Activated naive CD4-positive, alpha-beta T cell treated with anti-CD3 and anti-CD28 coated beads for 36 hours (primary cell): ENCODE results near the gene TMEM250. TPM values are rescaled to one million over a fixed set of nuclear protein-coding genes. Genes with fewer than 3 reads are reported as not detected.
A peak's percentile ranks its signal among the peaks of the same experiment; 100 is the strongest.

ENCODE experiments used
- CTCF ChIA-PET: fragments of 350-600 bp; sonication (Branson Sonifier 250); formaldehyde crosslinking; loops from one replicate; lab custom pipeline; 2021; ENCODE audit warnings: antibody characterized with exemption; lab: Charles Lee
- DNase-seq: peaks from one replicate; pipeline ENCODE4 v3.0.0-alpha.2; 2020
- H3K27ac Mint-ChIP-seq: one replicate; pipeline ENCODE4 v1.8.0; 2021; ENCODE audit warnings: mild to moderate bottlenecking, mixed read lengths
- H3K27me3 Mint-ChIP-seq: one replicate; pipeline ENCODE4 v1.8.0; 2021; ENCODE audit warnings: low read depth, mixed read lengths
- H3K36me3 Mint-ChIP-seq: one replicate; pipeline ENCODE4 v1.8.0; 2021; ENCODE audit warnings: low read depth, mixed read lengths
- H3K4me1 Mint-ChIP-seq: one replicate; pipeline ENCODE4 v1.8.0; 2021; ENCODE audit warnings: low read depth, mixed read lengths
- H3K4me3 Mint-ChIP-seq: one replicate; pipeline ENCODE4 v1.8.0; 2021; ENCODE audit warnings: mild to moderate bottlenecking, moderate library complexity, mixed read lengths
- H3K9me3 Mint-ChIP-seq: one replicate; pipeline ENCODE4 v1.8.0; 2021; ENCODE audit warnings: mixed read lengths
- intact Hi-C: fragments of 100-400 bp; cut with micrococcal nuclease; formaldehyde crosslinking; loops from one replicate; pipeline ENCODE4 v1.15.1; 2023
- total RNA-seq, 2 experiments: library from RNA; stranded (reverse); gene quantifications; one replicate each; pipeline ENCODE4 v1.2.3, GENCODE V29; 2021

TMEM250 gene
- total RNA-seq, 2 experiments from 2014 or later: 20.7 to 22.2 TPM

- CTCF ChIA-PET: interaction anchor here (1.1 to 2.0 kb wide), 3 partner anchors 19 to 126 kb away, joined by 3 to 12 read pairs (median 4); no protein-coding TSS in a partner anchor
- no peaks in the 10 kb centered on the region for H3K9me3 Mint-ChIP-seq
- H3K27ac Mint-ChIP-seq: no peak overlapping the region
- peaks cover 17% of the 10 kb centered on the region for H3K4me1 Mint-ChIP-seq
- DNase-seq: peak; percentile 64
- no peaks in the 10 kb centered on the region for H3K27me3 Mint-ChIP-seq
- H3K4me3 Mint-ChIP-seq: peak overlapping the region; percentile 67
- intact Hi-C loops: loop anchor here (1.0 to 2.0 kb wide), 2 partner anchors 15 to 25 kb away; partner anchors contain the start of gene TMEM250
- no peaks in the 10 kb centered on the region for H3K36me3 Mint-ChIP-seq
Measured at GRCh38 chr9:136093995-136094881, 24.4 kb downstream of the TMEM250 start.

DNA sequence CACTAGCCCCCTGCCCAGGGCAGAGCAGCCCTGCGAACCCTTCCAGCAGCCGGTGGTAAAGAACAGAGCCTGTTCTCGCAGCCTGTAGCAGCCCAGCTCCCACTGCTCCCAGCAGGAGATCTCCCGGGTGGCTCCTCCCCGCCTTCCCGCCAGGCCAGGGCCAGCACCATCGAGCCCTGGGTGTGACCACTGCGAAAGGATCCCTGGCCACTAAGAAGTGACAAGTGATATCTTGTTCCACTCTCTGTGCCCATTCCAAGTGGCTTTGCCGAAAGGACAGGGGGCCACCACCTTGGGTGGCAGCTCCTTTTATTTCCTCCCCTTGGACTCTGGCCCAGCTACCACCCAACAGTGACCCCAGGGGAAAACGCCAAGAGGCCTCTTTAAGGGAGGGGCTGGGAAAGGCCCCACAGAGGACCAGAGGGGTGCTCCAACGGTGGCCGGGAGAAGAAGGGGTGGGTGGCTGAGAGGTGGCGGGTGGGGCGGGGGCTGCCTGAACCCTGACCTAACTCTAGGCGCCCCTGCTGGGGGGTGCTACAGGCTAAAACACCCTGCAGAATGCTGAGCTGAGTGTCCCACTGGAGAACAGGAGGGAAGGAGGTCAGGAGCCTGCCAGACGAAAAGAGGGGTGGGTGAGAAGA lies 25.2 kb downstream of the TMEM250 start:
- no peak for DNase-seq
- no peak overlapping the region for H3K27ac Mint-ChIP-seq
- intact Hi-C loops: no loop called here
- peaks cover 12% of the 10 kb centered on the region for H3K4me1 Mint-ChIP-seq
- peak overlapping the region; percentile 67 for H3K4me3 Mint-ChIP-seq
- CTCF ChIA-PET: interaction anchor here (1.1 to 2.0 kb wide), 3 partner anchors 20 to 126 kb away, joined by 3 to 12 read pairs (median 4); no protein-coding TSS in a partner anchor
- H3K27me3 Mint-ChIP-seq: no peaks in the 10 kb centered on the region
- no peaks in the 10 kb centered on the region for H3K9me3 Mint-ChIP-seq
- no peaks in the 10 kb centered on the region for H3K36me3 Mint-ChIP-seq

DNA sequence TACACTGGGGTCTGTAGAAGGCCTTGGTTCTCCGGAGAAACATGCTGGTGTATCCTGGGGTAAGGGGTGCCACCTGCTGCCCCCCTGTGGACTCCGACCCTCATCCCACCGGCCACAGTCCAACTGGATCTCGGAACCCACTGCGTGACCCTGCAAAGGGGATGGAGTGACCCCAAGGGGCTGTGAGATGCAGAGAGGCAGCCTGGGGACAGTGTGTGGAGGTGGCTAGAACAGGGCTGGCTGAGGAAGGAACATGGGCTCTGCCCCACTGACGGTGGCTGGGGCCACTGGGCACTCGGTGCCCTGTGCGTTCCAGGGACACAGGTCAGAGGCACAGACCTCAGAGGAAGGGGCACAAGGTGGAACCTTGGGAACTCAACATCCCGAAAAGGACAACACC lies 25.9 kb downstream of the TMEM250 start:
- Mint-ChIP-seq H3K36me3 (no peaks in the 10 kb centered on the region), H3K27ac (no peak overlapping the region), H3K4me1 (peaks cover 12% of the 10 kb centered on the region), H3K4me3 (peak overlapping the region; percentile 16), H3K27me3 (no peaks in the 10 kb centered on the region), H3K9me3 (no peaks in the 10 kb centered on the region)
- no peak for DNase-seq
- intact Hi-C loops: no loop called here
- CTCF ChIA-PET: no interaction called here

- Mint-ChIP-seq H3K36me3 (no peaks in the 10 kb centered on the region), H3K27me3 (no peaks in the 10 kb centered on the region), H3K9me3 (no peaks in the 10 kb centered on the region), H3K27ac (no peak overlapping the region), H3K4me3 (no peak overlapping the region), H3K4me1 (peaks cover 12% of the 10 kb centered on the region)
- DNase-seq: no peak
- intact Hi-C loops: no loop called here
- CTCF ChIA-PET: interaction anchor here (1.8 to 4.3 kb wide), 2 partner anchors 30 to 125 kb away, joined by 4 to 43 read pairs; no protein-coding TSS in a partner anchor
Measured at GRCh38 chr9:136092353-136092650, 26.4 kb downstream of the TMEM250 start.

GRCh38 chr9:136091582-136092352 lies 26.9 kb downstream of the TMEM250 start:
- no peaks in the 10 kb centered on the region for H3K36me3 Mint-ChIP-seq
- H3K9me3 Mint-ChIP-seq: no peaks in the 10 kb centered on the region
- peaks cover 12% of the 10 kb centered on the region for H3K4me1 Mint-ChIP-seq
- CTCF ChIA-PET: interaction anchor here (1.8 to 4.3 kb wide), 2 partner anchors 31 to 125 kb away, joined by 4 to 43 read pairs; no protein-coding TSS in a partner anchor
- no peak overlapping the region for H3K4me3 Mint-ChIP-seq
- DNase-seq: no peak
- no peaks in the 10 kb centered on the region for H3K27me3 Mint-ChIP-seq
- no peak overlapping the region for H3K27ac Mint-ChIP-seq
- intact Hi-C loops: no loop called here

- Mint-ChIP-seq H3K4me1 (peaks cover 12% of the 10 kb centered on the region), H3K27me3 (no peaks in the 10 kb centered on the region), H3K4me3 (no peak overlapping the region), H3K9me3 (no peaks in the 10 kb centered on the region), H3K36me3 (no peaks in the 10 kb centered on the region), H3K27ac (no peak overlapping the region)
- intact Hi-C loops: no loop called here
- DNase-seq: no peak
- CTCF ChIA-PET: interaction anchor here (0.6 to 4.3 kb wide), 5 partner anchors 21 to 124 kb away, joined by 3 to 43 read pairs (median 4); no protein-coding TSS in a partner anchor
Measured at GRCh38 chr9:136090768-136091581, 27.7 kb downstream of the TMEM250 start.

GRCh38 chr9:136090056-136090735 lies 28.5 kb downstream of the TMEM250 start:
- no peak overlapping the region for H3K4me3 Mint-ChIP-seq
- intact Hi-C loops: no loop called here
- no peaks in the 10 kb centered on the region for H3K36me3 Mint-ChIP-seq
- CTCF ChIA-PET: interaction anchor here (0.7 to 4.3 kb wide), 7 partner anchors 8 to 350 kb away, joined by 3 to 43 read pairs (median 3); no protein-coding TSS in a partner anchor
- no peaks in the 10 kb centered on the region for H3K9me3 Mint-ChIP-seq
- no peak overlapping the region for H3K27ac Mint-ChIP-seq
- DNase-seq: no peak
- peaks cover 12% of the 10 kb centered on the region for H3K4me1 Mint-ChIP-seq
- H3K27me3 Mint-ChIP-seq: no peaks in the 10 kb centered on the region

DNA sequence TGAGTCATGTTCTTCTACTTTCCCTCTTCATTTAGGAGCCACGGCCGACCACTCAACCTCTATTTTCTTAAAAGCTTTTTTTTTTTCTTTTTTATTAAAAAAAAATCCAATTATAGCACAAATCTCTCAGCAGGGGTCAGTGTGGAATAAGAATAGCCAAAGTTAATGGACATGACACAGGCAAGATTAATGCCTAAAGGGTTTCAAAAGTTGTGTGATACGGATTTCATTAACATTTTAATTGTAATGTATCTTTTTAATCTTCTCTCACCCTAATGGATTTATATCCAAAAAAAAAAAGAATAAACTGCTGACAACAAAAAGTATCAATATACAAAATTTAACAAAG lies 29.0 kb downstream of the TMEM250 start:
- CTCF ChIA-PET: interaction anchor here (0.6 to 4.3 kb wide), 7 partner anchors 9 to 351 kb away, joined by 3 to 43 read pairs (median 3); no protein-coding TSS in a partner anchor
- no peak overlapping the region for H3K4me3 Mint-ChIP-seq
- no peak overlapping the region for H3K27ac Mint-ChIP-seq
- intact Hi-C loops: loop anchor here (1.0 kb wide), 1 partner anchor 34 kb away; no protein-coding TSS in a partner anchor
- peaks cover 14% of the 10 kb centered on the region for H3K4me1 Mint-ChIP-seq
- no peaks in the 10 kb centered on the region for H3K27me3 Mint-ChIP-seq
- no peak for DNase-seq
- H3K36me3 Mint-ChIP-seq: no peaks in the 10 kb centered on the region
- no peaks in the 10 kb centered on the region for H3K9me3 Mint-ChIP-seq

- Mint-ChIP-seq H3K27ac (no peak overlapping the region), H3K4me1 (peaks cover 18% of the 10 kb centered on the region), H3K4me3 (no peak overlapping the region), H3K9me3 (no peaks in the 10 kb centered on the region), H3K36me3 (no peaks in the 10 kb centered on the region), H3K27me3 (no peaks in the 10 kb centered on the region)
- no peak for DNase-seq
- intact Hi-C loops: loop anchor here (1.0 kb wide), 1 partner anchor 34 kb away; no protein-coding TSS in a partner anchor
- CTCF ChIA-PET: interaction anchor here (0.6 to 4.3 kb wide), 5 partner anchors 20 to 123 kb away, joined by 3 to 43 read pairs (median 3); no protein-coding TSS in a partner anchor
Measured at GRCh38 chr9:136088939-136089696, 29.6 kb downstream of the TMEM250 start.

- CTCF ChIA-PET: interaction anchor here (4.3 kb wide), 1 partner anchor 34 kb away, joined by 43 read pairs; no protein-coding TSS in a partner anchor
Measured at GRCh38 chr9:136088481-136088938, 30.2 kb downstream of the TMEM250 start.

More at GRCh38 chr9:136088481-136088938, 30.2 kb downstream of the TMEM250 start:
- DNase-seq: no peak
- Mint-ChIP-seq H3K27me3 (no peaks in the 10 kb centered on the region), H3K27ac (no peak overlapping the region), H3K9me3 (no peaks in the 10 kb centered on the region), H3K36me3 (no peaks in the 10 kb centered on the region), H3K4me3 (no peak overlapping the region), H3K4me1 (peaks cover 15% of the 10 kb centered on the region)
- intact Hi-C loops: no loop called here
